Islet of Langerhans (tissue), 1 donor: ENCODE results near the gene RO60.
"Not testable (repeated sequence)": the region's sequence is repeated elsewhere in the genome, so short reads cannot be mapped to it uniquely, and the experiment has no call there.

ENCODE experiments used
- FAIRE-seq: peaks from one replicate; lab custom pipeline; 2011; peaks lifted over from hg19 to GRCh38; lab: Jason Lieb, UNC

The RO60 gene

DNA sequence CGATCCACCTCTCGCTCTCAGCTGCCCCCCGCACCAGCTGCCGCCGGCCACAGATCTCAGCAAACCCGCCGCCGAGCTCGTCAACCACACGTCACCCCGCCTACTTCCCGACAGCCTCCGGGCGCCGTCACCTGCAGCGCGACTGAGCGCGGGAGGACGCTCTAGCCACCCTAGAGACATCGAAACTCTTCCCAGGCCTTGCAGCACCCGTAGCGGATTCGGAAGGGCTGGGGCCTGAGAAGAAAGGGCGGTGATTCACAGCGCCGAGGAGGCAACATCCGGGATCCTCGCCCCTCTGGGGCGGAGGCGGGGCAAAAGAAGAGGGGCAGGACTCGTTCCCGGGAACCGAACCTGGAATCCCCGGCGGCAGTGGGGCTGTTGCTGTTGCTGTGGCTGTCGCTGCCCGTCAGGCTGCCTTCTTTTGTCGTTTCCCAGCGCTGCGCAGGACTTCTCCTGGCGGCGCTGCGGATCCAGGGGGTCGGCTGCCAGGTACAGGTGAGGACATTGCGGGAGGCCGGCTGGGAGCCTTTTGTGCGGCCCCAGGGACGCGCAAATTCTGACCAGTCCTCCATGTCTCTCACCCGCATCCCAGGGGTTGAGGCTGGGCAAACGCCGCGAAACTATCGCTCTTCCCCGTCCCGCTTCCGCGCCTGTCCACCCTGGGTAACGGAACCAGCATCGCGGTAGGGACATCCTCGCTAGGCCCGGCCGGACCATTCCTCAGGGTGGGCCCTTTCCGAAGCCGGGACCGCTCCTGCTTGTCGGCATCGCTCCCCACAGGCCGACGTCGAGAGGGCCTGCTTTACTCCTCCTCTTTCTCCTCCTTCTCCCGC lies at the start of gene RO60, which contains the start of gene UCHL5:
RO60 (plus strand) TSS at position 331 of the 833 bp plus-strand sequence. CDS start 9,443 bp downstream, outside the sequence.
UCHL5 (minus strand) TSS at position 79 of the 833 bp plus-strand sequence. CDS start 100 bp downstream, outside the sequence.
- no peak for FAIRE-seq

DNA sequence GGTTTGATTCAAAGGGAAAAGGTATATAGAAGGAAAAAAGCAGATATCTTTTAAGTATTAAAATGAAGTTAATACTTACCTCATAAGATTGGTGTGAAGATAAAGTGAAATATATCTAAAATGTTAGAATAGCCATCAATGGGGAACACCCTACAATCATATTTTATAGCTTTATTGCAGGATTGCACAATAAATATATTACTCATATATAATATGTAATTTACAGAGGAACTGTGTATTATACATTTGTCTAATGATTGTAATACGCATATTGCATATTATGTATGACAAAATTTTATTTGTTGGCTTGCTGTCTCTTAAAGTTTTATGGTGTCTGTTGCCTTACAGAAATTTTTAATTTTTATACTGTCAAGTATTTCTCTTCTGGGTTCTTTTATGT lies 48.0 kb upstream of the RO60 start:
- FAIRE-seq, result no peak

DNA sequence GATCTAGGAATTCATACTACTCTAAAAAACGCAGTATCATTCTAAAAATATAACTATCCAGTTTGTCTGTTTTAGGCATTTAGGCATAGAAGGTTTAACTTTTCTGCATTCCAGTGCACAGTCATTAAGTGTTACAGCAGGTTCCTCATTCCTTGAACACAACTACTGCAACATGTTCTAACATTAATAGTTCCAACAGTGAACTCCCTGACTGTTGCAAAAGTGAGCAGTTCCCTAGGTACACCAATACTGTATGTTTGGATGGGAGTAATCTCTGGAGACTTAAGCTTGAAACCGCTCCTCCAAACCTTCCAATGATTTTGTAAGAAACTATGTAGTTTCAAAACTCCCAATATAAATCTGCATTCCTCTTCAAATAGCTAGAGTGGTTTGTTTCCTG lies 46.4 kb upstream of the RO60 start:
- FAIRE-seq, result no peak

DNA sequence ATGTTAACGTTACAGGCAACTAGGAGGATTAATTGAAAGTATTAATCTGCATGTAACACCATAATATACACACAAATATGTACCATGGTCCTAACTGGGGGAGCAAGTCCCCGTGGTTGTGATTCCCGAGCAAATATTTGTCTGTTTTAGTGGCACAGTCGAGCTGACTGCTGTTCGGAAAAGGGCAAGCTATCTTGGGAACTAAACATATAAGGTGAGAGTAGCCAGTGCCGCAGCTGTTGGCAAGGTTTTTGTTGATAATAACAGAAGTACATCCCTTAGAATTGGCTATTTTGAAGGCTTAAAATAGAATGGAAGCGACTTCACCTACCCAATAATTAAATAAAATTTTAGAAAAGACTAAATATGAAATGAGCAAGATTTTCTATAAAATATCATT lies 45.7 kb upstream of the RO60 start:
- no peak for FAIRE-seq

DNA sequence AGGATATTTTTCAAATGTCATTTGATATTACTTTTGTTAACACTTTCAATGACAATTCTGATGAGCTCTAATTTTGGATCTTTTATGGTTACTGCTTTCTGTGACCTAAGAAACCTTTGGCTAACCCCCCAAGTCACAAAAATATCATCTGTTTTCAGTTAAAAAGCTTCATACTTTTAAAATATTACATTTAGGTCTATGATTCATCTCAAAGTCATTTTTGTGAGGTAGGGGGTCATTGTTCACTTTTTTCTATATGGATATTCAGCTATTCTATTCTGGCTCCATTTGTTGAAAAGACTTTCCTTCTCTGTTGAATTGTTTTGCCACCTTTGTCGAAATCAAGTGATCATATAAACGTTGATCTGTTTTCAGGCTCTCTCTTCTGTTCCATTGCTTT lies 45.0 kb upstream of the RO60 start:
- no peak for FAIRE-seq

DNA sequence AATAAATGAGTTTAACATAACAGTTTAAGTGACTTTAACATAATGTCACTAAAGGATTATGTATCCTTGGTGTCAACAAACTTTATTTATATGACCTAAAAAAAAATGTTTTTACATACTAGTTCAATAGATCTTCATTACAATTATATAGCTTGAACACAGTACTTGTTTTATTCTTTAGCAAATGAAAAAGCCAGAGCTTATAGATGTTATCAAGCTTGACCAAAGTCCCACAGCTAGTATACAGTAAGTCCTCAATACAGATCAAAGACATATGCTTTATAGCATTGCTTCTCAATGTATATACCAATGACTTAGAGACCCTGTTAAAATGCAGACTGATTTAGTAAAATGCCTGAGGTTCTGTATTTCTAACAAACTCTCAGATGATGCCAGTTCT lies 42.6 kb upstream of the RO60 start:
- FAIRE-seq, result no peak

DNA sequence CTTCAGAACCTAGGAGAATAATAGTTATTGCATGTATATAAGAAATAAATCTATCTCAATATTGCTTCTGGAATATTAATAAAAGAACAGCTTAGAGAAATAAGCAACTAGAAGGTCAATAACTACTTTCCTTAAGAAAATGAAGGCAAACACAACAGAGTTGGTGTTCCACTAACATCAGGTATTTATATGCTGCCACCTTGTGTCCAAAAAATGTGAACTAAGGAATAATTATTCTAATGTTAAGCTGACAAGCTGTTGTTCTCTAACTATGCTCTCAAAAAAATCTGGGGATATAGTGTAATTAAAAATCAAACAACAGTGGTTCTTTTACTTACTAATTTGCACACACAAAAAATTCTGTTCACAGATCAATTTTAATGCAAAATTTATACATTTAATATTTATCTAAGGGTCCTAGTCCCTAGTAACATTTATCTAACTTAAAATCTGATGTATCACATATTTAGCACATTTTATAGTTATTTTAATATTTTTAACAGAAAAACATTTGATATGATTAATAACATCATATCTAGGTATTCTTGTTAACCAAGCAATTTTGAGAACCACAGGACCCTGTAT lies 39.9 kb upstream of the RO60 start:
- peak; percentile 99 for FAIRE-seq

DNA sequence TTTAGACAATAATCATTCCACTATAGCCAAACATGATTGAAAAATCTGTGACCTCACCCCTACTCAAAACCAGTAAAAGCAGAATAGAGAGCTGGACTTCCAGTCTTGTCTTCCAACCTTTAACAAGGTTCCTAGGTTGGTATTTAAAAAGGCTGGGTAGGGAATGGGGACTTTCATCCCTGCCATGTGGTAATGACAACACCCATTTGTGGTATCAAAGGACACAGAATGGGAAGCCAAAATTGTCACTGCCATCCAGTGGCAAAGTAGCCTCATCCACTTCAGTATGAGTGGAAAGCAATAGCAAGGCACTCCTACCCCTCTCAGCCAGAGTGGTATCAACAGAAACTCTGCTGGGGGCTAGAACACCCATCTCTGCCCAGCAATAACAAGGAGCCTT lies 34.2 kb upstream of the RO60 start:
- FAIRE-seq, result no peak

DNA sequence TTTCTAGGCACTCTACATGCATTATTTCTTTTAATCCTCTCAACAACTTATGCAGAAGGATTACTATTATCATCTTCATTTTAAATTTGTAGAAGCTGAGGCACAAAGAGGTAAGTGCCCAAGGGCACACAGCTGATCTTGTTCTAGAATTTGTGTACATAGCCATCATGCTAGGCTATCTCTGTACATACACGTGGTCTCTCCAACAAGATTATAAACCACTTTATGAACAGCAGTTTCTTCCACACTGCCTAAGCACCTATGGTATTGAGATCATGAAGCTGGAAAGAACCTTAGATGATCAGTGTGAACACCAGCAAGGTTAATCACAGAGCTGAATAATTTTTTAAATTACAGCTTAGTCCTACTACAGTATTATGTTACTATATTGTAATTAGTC lies 29.1 kb upstream of the RO60 start:
- no peak for FAIRE-seq

DNA sequence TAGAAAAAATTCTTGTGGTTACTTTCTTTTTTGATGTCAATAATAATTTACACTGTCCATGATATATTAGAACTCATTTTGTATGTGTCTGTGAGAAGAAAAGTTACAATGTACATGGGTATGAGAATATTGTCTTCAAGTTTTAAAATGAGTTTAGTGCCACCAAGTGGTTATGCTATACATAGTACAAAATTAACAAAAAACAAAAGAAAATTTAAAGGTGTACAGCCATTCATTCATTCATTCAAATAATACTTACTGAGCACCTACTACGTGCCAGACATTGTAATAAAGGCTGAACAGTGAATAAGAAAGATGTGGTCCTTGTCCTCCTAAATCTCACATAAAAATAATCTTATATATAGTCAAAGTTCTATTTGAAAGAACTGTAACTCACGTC lies 28.0 kb upstream of the RO60 start:
- peak; percentile 89 for FAIRE-seq

DNA sequence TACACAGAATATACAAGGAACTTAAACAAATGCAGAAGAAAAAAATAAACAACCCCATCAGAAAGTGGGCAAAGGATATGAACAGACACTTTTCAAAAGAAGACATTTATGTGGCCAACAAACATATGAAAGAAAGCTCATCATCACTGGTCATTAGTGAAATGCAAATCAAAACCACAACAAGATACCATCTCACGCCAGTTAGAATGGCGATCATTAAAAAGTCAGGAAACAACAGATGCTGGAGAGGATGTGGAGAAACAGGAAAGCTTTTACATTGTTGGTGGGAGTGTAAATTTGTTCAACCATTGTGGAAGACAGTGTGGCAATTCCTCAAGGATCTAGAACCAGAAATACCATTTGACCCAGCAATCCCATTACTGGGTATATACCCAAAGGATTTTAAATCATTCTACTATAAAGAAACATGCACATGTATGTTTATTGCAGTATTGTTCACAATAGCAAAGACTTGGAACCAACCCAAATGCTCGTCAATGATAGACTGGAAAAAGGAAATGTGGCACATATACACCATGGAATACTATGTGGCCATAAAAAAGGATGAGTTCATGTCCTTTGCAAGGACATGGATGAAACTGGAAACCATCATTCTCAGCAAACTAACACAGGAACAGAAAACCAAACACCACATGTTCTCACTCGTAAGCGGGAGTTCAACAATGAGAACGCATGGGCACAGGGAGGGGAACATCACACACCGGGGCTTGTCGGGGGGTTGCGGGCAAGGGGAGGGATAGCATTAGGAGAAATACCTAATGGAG lies 26.6 kb upstream of the RO60 start:
- FAIRE-seq, result not testable (repeated sequence)

DNA sequence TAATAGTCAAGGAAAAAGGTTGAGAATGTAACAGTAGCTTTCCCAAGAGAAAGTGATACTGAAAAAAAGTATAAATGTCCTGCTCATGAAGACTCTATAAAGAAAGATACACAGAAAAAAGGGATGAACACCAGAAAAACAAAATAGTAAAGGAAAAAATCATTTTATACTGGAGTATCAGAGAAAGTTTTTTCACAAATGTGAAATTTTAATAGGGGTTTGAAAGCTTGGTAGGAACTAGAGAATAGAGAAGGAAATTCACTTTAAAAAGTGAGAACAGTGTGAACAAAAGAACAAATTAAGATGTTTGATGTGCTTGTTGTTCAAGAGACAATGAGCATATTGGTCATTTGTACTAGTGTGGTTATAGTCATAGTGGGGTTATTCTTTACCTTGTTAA lies 25.8 kb upstream of the RO60 start:
- no peak for FAIRE-seq

DNA sequence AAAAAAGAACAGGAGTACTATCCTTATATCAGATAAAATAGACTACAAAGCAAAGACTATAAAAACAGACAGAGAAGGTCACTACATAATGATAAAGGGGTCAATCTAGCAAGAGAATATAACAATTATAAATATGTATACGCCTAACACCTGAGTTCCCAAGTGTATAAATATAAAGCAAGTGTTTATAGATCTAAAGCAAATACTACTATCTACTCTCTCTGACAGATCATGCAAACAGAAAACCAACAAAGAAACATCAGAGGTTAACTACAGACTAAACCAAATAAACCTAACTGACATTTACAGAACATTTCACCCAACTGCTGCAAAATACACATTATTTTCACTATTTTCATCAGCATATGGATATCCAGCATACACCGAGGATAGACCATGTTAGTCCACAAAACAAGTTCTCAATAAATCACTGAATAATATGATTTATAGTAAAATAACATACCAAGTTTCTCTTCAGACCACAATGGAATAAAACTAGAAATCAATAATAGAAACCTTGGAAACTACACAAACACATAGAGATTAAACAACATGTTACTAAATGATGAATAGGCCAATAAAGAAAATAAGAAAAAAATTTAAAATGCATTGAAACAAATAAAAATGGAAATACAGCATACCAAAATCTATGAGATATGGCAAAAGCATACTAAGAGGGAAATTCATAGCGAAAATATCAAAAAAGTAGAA lies 22.9 kb upstream of the RO60 start:
- peak; percentile 38 for FAIRE-seq

DNA sequence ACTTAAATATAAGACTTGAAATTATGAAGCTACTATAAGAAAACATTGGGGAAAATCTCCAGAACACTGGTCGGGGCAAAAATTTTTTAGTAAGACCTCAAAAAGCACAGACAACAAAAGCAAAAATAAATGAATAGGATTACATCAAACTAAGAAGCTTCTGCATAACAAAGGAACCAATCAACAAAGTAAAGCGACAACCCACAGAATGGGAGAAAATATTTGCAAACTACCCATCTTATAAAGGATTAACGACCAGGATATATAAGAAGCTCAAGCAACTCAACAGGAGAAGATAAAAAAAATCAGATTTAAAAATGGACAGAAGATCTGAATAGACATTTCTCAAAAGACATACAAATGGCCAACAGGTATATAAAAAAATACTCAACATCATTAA lies 19.4 kb upstream of the RO60 start:
- FAIRE-seq, result no peak

DNA sequence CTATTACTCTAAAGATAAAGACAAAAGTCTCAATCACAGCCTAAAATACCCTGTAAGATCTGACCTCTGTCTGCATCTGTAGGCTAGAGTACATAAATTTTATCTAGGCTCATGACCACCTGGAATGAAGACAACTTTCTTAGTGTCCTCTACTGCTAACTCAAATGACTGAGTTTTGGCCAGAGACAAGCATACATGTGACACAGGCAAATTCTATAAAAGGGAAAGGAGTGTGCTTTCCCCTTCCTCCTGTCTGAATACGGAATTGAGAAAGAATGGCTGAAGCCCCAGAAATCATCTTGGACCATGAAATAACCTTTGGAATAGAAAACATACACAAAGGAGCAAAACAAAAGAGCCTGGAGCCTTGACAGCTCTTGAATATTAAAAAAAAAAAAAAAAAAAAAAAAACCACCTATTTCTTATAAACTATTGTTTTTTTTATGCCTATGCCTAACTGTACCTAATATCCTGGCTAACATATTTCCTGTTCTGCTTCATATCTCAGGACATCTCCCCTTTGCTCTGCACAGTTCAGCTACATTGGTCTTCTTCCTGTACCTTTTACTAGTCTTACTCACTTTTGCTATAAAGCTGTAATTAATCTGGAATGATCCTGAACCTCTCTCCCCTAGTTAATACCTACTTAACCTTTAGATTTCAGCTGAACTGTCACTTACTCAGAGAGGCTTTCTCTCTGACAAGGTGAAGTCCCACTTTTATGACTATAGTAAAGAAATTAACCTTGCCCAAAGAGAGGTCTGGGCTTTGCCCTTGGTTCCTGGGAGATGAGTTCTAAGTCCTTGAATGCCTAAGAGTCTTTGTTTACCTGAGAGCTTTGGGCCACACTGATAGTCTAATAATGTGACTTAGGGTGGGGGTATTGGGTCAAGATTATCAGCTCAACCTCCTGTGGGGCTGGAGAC lies 16.4 kb upstream of the RO60 start:
- no peak for FAIRE-seq

DNA sequence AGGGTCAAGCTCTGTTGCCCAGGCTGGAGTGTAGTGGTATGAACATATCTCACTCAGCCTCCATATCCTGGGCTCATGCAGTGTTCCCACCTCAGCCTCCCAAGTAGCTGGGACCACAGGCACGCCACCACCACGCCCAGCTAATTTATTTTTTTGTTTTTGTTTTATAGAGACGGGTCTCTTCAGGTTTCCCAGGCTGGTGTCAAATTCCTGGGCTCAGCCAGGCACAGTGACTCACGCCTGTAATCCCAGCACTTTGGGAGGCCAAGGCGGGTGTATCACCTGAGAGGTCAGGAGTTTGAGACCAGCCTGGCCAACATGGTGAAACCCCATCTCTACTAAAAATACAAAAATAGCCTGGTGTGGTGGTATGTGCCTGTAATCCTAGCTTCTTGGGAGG lies 10.5 kb upstream of the RO60 start:
- FAIRE-seq, result not testable (repeated sequence)

DNA sequence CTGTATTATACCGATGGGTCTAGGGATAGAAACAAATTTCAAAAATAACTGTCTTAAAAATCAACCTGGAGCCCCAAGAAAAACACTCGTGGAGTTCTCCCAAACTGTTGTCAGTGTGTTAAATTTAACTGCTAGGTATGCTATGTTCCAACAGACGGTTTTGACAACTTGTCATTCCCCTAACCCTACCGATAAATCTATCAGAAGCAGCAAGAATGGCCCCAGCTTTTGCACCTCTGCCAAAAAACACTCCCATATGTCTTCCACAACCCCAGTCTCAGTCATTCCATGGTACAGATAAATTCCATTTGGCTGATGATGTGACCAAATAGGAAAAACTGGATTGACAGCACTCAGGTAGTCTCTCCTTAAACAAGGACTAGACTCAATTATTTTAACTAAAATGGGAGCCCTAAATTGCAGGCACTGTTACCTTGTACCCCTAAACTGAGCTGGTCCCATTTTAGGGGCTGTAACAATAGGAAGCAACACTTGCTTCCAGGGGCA lies 5.2 kb upstream of the RO60 start:
- no peak for FAIRE-seq

DNA sequence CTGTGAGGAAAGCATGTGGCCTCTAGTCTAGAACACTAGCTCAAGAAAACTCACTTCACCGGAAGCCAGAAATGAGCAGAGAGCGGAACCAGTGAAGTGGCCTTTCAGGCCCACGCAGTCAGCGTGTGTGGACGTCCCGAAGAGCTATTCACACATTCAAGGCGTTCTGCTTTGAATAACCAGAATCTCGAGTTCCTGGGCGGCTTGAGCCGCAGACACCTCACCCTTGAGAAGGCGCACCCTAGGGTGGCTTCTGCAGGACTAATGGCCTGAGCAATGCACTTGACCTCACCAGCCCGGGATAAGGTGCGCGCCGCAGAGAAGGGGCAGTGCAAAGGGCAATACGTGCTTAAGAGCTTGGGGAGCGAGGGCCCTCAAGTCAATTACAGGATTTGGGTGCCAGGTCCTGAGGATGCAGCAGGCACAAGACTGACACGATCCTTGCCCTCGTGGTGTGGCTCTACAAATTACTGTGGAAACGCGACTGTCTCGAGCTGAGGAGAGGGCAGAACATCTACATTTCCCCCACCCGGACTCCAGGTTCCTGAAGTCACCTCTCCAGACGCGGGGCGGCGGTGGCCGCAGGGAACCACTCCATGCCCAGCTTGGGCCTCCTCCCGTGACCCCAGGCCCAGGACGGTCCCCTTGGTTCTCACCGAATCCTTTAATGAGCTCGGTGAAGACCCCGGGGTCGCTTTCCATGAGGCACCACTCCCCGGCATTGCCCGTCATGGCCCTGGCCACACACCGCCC lies 707 bp upstream of the RO60 start:
- no peak for FAIRE-seq

DNA sequence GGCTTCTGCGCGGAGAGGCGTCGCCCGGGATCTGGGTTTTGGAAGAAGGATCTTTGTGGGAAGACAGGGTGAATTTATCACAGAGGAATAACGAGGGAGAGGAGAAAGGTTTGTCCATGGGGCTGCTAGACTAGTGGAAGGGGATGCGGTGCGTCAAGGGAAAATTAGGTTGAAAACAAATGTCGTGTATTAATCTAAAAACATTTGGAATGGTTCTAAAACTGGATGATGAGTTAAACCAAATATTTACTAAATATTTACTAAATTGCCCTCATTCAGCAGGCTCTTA lies 647 bp downstream of the RO60 start:
- no peak for FAIRE-seq

DNA sequence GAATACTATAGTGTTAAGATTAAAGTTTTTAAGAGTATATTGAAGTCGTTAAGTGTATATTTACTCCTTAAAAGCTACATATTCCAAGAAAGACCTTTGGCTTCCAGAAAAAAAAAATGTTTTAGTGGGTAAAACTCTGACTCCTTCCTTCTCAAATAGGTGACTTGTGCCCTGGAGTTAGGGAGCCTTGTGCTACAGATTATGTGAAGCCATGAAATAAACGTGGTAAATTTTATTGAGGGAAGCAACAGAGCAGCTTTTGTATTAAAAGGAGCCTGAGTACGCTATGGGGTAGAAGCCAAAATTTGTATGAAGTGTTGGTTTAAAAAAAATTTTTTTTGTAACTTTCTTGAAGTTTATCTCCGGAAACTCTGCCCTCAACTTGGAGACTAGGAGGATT lies 994 bp downstream of the RO60 start:
- no peak for FAIRE-seq

DNA sequence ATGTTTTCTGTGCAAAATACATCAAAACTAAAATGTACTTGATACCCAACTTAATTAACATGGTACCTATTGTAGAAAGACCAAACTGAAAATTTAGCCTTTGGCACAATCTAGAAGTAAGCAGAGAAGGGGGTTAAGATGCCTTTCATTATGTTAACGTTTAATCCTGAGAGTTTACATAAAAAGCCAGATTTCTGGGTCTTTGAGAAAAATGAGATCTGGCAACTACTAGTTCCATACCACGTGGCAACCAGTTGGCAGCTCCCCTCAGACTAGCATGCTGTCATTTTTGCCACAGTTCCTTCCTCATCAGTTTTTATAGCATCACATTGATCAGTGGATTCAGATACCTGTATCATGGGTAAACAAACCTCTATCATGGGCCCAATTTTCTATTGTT lies 1.5 kb downstream of the RO60 start:
- FAIRE-seq, result no peak
